GM23338 (cell line): ENCODE data around the gene B4GALNT4. TPM values are rescaled to one million over a fixed set of nuclear protein-coding genes. Genes with fewer than 3 reads are reported as not detected.

ENCODE experiments used
- ATAC-seq: fragments of 200-7000 bp; cut with Tn5 transposase; 3 replicates; pipeline ENCODE4 v1.9.1; 2020
- DNase-seq: peaks from one replicate; pipeline ENCODE4 v3.0.0-alpha.2; 2015; ENCODE audit warnings: low spot score
- H2AFZ ChIP-seq: fragments of 200-600 bp; sonication (generic); 2 replicates; pipeline ENCODE4 v1.8.0; 2016; ENCODE audit warnings: antibody characterized with exemption, mild to moderate bottlenecking, moderate library complexity
- H3F3A ChIP-seq: fragments of 200-600 bp; sonication (generic); replicated peaks from 2 replicates; pipeline ENCODE4 v1.8.0; 2017; ENCODE audit warnings: antibody characterized with exemption, mixed run types, low read depth
- H3K27ac ChIP-seq: fragments of 200-600 bp; sonication (generic); 2 replicates; pipeline ENCODE4 v1.6.1; 2016; ENCODE audit warnings: low read depth
- H3K27me3 ChIP-seq: fragments of 200-600 bp; sonication (generic); 2 replicates; pipeline ENCODE4 v1.8.0; 2016; ENCODE audit warnings: mild to moderate bottlenecking, mixed run types, moderate library complexity; ENCODE audit not compliant: insufficient read depth
- H3K36me3 ChIP-seq: fragments of 200-600 bp; sonication (generic); 2 replicates; pipeline ENCODE4 v1.8.0; 2016; ENCODE audit warnings: mild to moderate bottlenecking; ENCODE audit not compliant: insufficient read depth
- H3K4me1 ChIP-seq: fragments of 200-600 bp; sonication (generic); 2 replicates; pipeline ENCODE4 v1.8.0; 2016; ENCODE audit warnings: mild to moderate bottlenecking, moderate library complexity; ENCODE audit not compliant: insufficient read depth
- H3K4me2 ChIP-seq: fragments of 200-600 bp; sonication (generic); 2 replicates; pipeline ENCODE4 v1.7.1; 2017; ENCODE audit warnings: mixed run types
- H3K4me3 ChIP-seq: fragments of 200-600 bp; sonication (generic); 2 replicates; pipeline ENCODE4 v1.6.1; 2016; ENCODE audit warnings: mixed run types
- H3K79me2 ChIP-seq: fragments of 200-600 bp; sonication (generic); replicated peaks from 2 replicates; pipeline ENCODE4 v1.8.0; 2017; ENCODE audit warnings: mild to moderate bottlenecking; ENCODE audit not compliant: insufficient read depth
- H3K9me2 ChIP-seq: fragments of 200-600 bp; sonication (generic); 2 replicates; pipeline ENCODE4 v1.8.0; 2017; ENCODE audit not compliant: insufficient read depth
- H4K20me1 ChIP-seq: fragments of 200-600 bp; sonication (generic); replicated peaks from 2 replicates; pipeline ENCODE4 v1.8.0; 2017; ENCODE audit warnings: mild to moderate bottlenecking; ENCODE audit not compliant: insufficient read depth
- H3K27ac Mint-ChIP-seq: 2 replicates; pipeline ENCODE4 v1.8.0; 2020; ENCODE audit warnings: inconsistent platforms, mild to moderate bottlenecking, moderate library complexity, mixed read lengths
- H3K27me3 Mint-ChIP-seq: 3 replicates; pipeline ENCODE4 v1.8.0; 2022; ENCODE audit warnings: low read depth, mild to moderate bottlenecking, moderate library complexity, mixed read lengths, inconsistent platforms; ENCODE audit not compliant: insufficient read depth, poor library complexity
- H3K36me3 Mint-ChIP-seq: 3 replicates; pipeline ENCODE4 v1.8.0; 2021; ENCODE audit warnings: low read depth, mild to moderate bottlenecking, inconsistent platforms, moderate library complexity, mixed read lengths
- H3K4me1 Mint-ChIP-seq: 3 replicates; pipeline ENCODE4 v1.8.0; 2020; ENCODE audit warnings: mild to moderate bottlenecking, inconsistent platforms, mixed read lengths
- H3K4me3 Mint-ChIP-seq: 3 replicates; pipeline ENCODE4 v1.8.0; 2021; ENCODE audit warnings: moderate library complexity, mild to moderate bottlenecking, inconsistent platforms, mixed read lengths
- H3K9me3 Mint-ChIP-seq: 3 replicates; pipeline ENCODE4 v1.8.0; 2020; ENCODE audit warnings: moderate library complexity, mild to moderate bottlenecking, inconsistent platforms, mixed read lengths
- CREB1 ChIP-seq: fragments of 250-450 bp; sonication (Bioruptor Pico); IDR thresholded peaks from 2 replicates; pipeline ENCODE4 v1.5.0; 2020; ENCODE audit warnings: low read depth, mild to moderate bottlenecking, moderate library complexity
- EZH2phosphoT487 ChIP-seq: fragments of 200-600 bp; sonication (generic); IDR thresholded peaks from one replicate; pipeline ENCODE4 v1.8.1; 2018; ENCODE audit warnings: antibody characterized with exemption; ENCODE audit not compliant: unreplicated experiment
- NANOG ChIP-seq: IDR thresholded peaks from 2 replicates; pipeline ENCODE4 v1.6.1; 2016; ENCODE audit warnings: antibody characterized with exemption, borderline replicate concordance
- POLR2AphosphoS5 ChIP-seq: IDR thresholded peaks from 2 replicates; pipeline ENCODE4 v1.6.1; 2016; ENCODE audit warnings: antibody characterized with exemption, low read depth
- REST ChIP-seq: IDR thresholded peaks from one replicate; pipeline ENCODE4 v1.6.1; 2018; ENCODE audit warnings: antibody characterized with exemption; ENCODE audit not compliant: unreplicated experiment
- STAT1 ChIP-seq: IDR thresholded peaks from one replicate; pipeline ENCODE4 v1.6.1; 2016; ENCODE audit warnings: antibody characterized with exemption; ENCODE audit not compliant: unreplicated experiment
- ZNF331 ChIP-seq: fragments of 250-450 bp; sonication (Bioruptor Pico); IDR thresholded peaks from 2 replicates; pipeline ENCODE4 v1.5.0; 2020; ENCODE audit warnings: low read depth, mild to moderate bottlenecking, moderate library complexity
- polyA plus RNA-seq: library from polyadenylated mRNA; unstranded; fragments of >200 nt; fragmentation: Nextera tagmentation; extraction: Ambion mirVana; gene quantifications from 2 replicates; pipeline ENCODE4 v1.2.1, GENCODE V29; 2016
- total RNA-seq: library from RNA; depleted of rRNA; stranded (reverse); fragments of >200 nt; shearing (Covaris generic); gene quantifications from 2 replicates; pipeline ENCODE4 v1.2.3, GENCODE V29; 2014
- TF ChIP-seq, protein P1 (sequence below), 2 experiments: fragments of 200-600 bp in 1 of 2; sonication (generic) in 1 of 2; conservative IDR thresholded peaks; 2 replicates each; pipeline versions ENCODE4 v1.5.1 to v1.6.1; 2016 to 2017; ENCODE audit warnings: antibody characterized with exemption in 2 of 2, low read depth in 2 of 2, mild to moderate bottlenecking in 2 of 2, moderate library complexity in 1 of 2
- TF ChIP-seq, protein P2 (sequence below): fragments of 250-450 bp; sonication (Bioruptor Pico); IDR thresholded peaks from 2 replicates; pipeline ENCODE4 v1.5.0; 2020; ENCODE audit warnings: mild to moderate bottlenecking, moderate library complexity

B4GALNT4 gene
- total and polyA plus RNA-seq, 2 experiments from 2014 or later, result 49.9 to 92.6 TPM

- TF ChIP-seq REST (no peak), NANOG (no peak)
- TF ChIP-seq, protein P1, sequence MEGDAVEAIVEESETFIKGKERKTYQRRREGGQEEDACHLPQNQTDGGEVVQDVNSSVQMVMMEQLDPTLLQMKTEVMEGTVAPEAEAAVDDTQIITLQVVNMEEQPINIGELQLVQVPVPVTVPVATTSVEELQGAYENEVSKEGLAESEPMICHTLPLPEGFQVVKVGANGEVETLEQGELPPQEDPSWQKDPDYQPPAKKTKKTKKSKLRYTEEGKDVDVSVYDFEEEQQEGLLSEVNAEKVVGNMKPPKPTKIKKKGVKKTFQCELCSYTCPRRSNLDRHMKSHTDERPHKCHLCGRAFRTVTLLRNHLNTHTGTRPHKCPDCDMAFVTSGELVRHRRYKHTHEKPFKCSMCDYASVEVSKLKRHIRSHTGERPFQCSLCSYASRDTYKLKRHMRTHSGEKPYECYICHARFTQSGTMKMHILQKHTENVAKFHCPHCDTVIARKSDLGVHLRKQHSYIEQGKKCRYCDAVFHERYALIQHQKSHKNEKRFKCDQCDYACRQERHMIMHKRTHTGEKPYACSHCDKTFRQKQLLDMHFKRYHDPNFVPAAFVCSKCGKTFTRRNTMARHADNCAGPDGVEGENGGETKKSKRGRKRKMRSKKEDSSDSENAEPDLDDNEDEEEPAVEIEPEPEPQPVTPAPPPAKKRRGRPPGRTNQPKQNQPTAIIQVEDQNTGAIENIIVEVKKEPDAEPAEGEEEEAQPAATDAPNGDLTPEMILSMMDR (conservative IDR thresholded peaks at IDR 0.05; ENCODE audit: low read depth in 2 of 2), result no peak
Measured at GRCh38 chr11:336659-337198, 32.6 kb upstream of the B4GALNT4 start (continued).

DNA sequence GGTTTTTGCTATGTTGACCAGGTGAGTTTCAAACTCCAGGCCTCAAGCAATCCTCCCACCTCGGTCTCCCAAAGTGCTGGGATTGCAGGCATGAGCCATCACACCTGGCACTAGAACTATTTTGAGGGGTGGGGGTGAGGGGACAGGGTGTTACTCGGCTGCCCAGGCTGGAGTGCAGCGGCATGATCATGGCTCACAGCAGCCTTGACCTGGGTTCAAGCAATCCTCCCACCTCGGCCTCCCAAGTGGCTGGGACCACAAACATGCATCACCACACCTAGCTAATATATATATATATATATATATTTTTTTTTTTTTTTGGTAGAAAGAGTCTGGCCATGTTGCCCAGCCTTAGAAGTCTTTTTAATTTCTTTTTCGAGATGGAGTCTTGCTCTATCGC lies 31.6 kb upstream of the B4GALNT4 start:
- H3K9me3 Mint-ChIP-seq, result peaks cover 7% of the 10 kb centered on the region
- Histone ChIP-seq H3K36me3 (no peaks in the 10 kb centered on the region), H3K27me3 (no peaks in the 10 kb centered on the region), H3K4me3 (no peak overlapping the region), H3K79me2 (no peaks in the 10 kb centered on the region), H3K27ac (no peak overlapping the region; the same call in 1 of the 2 replicates), H3K4me1 (peaks cover 52% of the 10 kb centered on the region), H3F3A (peaks cover 16% of the 10 kb centered on the region), H4K20me1 (no peaks in the 10 kb centered on the region), H3K4me2 (no peak overlapping the region), H2AFZ (no peak overlapping the region), H3K9me2 (no peaks in the 10 kb centered on the region)
- peaks cover 3% of the 10 kb centered on the region; the same call in 1 of the 3 replicates for H3K36me3 Mint-ChIP-seq
- no peak overlapping the region for H3K27ac Mint-ChIP-seq
- H3K27me3 Mint-ChIP-seq, result peaks cover 25% of the 10 kb centered on the region
- ATAC-seq (no peak), DNase-seq (no peak)
- no peak for TF ChIP-seq CREB1 (CRISPR knock-in tag)
- no peak for TF ChIP-seq ZNF331 (CRISPR knock-in tag)
- no peak for TF ChIP-seq EZH2phosphoT487
- TF ChIP-seq, protein P2, sequence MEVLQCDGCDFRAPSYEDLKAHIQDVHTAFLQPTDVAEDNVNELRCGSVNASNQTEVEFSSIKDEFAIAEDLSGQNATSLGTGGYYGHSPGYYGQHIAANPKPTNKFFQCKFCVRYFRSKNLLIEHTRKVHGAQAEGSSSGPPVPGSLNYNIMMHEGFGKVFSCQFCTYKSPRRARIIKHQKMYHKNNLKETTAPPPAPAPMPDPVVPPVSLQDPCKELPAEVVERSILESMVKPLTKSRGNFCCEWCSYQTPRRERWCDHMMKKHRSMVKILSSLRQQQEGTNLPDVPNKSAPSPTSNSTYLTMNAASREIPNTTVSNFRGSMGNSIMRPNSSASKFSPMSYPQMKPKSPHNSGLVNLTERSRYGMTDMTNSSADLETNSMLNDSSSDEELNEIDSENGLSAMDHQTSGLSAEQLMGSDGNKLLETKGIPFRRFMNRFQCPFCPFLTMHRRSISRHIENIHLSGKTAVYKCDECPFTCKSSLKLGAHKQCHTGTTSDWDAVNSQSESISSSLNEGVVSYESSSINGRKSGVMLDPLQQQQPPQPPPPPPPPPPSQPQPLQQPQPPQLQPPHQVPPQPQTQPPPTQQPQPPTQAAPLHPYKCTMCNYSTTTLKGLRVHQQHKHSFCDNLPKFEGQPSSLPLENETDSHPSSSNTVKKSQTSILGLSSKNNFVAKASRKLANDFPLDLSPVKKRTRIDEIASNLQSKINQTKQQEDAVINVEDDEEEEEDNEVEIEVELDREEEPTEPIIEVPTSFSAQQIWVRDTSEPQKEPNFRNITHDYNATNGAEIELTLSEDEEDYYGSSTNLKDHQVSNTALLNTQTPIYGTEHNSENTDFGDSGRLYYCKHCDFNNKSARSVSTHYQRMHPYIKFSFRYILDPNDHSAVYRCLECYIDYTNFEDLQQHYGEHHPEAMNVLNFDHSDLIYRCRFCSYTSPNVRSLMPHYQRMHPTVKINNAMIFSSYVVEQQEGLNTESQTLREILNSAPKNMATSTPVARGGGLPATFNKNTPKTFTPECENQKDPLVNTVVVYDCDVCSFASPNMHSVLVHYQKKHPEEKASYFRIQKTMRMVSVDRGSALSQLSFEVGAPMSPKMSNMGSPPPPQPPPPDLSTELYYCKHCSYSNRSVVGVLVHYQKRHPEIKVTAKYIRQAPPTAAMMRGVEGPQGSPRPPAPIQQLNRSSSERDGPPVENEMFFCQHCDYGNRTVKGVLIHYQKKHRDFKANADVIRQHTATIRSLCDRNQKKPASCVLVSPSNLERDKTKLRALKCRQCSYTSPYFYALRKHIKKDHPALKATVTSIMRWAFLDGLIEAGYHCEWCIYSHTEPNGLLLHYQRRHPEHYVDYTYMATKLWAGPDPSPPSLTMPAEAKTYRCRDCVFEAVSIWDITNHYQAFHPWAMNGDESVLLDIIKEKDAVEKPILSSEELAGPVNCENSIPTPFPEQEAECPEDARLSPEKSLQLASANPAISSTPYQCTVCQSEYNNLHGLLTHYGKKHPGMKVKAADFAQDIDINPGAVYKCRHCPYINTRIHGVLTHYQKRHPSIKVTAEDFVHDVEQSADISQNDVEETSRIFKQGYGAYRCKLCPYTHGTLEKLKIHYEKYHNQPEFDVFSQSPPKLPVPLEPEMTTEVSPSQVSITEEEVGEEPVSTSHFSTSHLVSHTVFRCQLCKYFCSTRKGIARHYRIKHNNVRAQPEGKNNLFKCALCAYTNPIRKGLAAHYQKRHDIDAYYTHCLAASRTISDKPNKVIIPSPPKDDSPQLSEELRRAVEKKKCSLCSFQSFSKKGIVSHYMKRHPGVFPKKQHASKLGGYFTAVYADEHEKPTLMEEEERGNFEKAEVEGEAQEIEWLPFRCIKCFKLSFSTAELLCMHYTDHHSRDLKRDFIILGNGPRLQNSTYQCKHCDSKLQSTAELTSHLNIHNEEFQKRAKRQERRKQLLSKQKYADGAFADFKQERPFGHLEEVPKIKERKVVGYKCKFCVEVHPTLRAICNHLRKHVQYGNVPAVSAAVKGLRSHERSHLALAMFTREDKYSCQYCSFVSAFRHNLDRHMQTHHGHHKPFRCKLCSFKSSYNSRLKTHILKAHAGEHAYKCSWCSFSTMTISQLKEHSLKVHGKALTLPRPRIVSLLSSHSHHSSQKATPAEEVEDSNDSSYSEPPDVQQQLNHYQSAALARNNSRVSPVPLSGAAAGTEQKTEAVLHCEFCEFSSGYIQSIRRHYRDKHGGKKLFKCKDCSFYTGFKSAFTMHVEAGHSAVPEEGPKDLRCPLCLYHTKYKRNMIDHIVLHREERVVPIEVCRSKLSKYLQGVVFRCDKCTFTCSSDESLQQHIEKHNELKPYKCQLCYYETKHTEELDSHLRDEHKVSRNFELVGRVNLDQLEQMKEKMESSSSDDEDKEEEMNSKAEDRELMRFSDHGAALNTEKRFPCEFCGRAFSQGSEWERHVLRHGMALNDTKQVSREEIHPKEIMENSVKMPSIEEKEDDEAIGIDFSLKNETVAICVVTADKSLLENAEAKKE (CRISPR knock-in tag), result no peak
- no peak for TF ChIP-seq STAT1
- TF ChIP-seq POLR2AphosphoS5, result no peak
- no peak overlapping the region for H3K4me3 Mint-ChIP-seq
- H3K4me1 Mint-ChIP-seq, result peaks cover 55% of the 10 kb centered on the region
